ENCODE data around the gene LSS.
A peak's percentile ranks its signal among the peaks of the same experiment; 100 is the strongest.
"Not testable (repeated sequence)": the region's sequence is repeated elsewhere in the genome, so short reads cannot be mapped to it uniquely, and the experiment has no call there.

The LSS gene

DNA sequence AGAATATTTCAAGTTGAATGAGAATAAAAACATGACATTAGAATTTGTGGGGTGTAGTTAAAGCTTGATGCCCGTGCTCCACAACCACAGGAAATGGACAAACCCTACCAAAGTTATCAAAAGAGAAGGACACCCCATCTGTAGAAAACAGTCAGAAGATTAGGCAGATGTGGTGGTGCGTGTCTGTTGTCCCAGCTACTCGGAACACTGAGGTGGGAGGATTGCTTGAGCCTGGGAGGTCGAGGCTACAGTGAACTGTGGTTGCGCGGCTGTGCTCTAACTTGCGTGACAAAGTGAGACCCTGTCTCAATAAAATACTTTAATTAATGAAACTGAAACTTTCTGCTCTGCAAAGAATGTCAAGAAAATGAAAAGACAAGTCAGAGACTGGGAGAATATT is 42.9 kb downstream of the LSS start:
- no peak for DNase-seq (ENCODE audit: low read depth)

DNA sequence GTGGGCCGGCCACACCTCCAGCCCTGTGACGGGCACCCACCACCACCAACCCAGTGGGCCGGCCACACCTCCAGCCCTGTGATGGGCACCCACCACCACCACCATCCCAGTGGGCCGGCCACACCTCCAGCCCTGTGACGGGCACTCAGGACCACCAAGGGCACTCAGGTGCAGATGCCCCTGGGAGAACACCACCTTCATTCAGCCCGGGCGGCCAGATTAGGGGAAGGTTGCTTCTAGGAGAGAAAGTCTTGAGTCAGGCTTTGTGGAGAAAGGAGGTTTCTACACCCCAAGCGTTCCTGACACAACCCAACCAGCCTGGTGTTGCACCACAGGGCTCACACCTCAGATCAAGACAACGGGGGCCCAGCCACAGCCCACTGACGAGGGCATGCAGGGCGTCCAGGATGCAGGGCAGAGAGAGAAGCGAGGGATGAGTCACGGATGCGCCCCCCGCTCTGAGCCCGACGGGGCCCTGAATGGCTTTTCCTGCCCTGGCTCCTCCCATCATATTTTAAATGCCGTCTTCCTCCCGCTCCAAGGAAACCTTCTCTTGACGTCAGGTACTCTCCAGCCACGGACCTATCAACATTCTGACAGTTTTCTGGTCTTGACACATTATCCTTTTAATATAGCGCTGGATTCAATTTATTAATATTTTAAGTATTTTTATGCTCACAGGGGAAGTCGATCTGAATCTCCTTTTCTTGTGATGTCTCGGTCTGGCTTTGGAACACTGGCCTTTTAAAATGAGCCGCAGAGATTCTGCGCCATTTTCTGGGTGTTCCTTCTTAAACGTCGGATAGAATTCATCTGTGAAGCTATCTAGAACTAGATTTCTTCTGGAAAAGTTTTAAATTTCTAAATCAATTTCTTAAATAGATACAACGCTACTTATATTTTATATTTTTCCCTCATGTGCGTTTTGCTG is 43.7 kb downstream of the LSS start:
- peak; percentile 68 for DNase-seq (ENCODE audit: low read depth)

DNA sequence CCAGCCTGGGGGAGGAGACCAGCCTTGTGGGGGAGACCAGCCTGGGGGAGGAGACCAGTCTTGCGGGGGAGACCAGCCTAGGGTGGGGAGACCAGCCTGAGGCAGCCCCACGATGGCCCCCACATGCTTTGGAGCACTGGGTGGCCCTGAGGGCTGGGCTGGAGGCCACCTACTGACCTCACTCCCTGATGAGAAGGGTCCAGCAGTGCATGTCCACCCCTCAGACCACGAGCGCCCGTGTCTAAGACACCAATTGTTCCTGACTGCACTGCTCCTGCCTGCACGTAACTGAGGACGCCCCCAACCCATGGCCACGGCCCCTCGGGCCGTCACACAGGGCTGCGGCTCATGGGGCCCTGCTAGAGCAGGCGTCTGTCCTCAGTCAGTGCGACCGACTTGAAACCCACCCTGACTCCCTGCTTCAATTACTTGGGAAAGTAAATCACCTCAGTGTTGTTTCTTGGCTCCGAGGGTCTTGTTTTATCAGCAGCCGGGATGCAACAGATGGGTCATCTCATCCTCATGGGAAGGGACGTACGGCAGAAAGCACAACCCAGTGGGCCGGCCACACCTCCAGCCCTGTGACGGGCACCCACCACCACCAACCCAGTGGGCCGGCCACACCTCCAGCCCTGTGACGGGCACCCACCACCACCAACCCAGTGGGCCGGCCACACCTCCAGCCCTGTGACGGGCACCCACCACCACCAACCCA is 44.5 kb downstream of the LSS start, which contains the start of gene SPATC1L:
Gene SPATC1L, minus strand, starts transcription at position 550 of the 715 bp plus-strand sequence. CDS start 1,643 bp downstream, outside the sequence.
- peak; percentile 68 for DNase-seq (ENCODE audit: low read depth)

DNA sequence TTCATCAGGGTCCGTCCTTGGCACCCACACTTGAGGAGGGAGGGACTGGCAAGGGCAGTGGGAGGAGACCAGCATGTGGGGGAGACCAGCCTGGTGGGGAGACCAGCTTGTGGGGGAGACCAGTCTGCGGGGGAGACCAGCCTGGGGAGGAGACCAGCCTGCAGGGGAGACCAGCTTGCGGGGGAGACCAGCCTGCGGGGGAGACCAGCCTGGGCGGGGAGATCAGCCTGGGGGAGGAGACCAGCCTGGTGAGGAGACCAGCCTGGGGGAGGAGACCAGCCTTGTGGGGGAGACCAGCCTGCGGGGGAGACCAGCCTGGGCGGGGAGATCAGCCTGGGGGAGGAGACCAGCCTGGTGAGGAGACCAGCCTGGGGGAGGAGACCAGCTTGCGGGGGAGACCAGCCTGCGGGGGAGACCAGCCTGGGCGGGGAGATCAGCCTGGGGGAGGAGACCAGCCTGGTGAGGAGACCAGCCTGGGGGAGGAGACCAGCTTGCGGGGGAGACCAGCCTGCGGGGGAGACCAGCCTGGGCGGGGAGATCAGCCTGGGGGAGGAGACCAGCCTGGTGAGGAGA is 45.2 kb downstream of the LSS start:
- DNase-seq (ENCODE audit: low read depth), result not testable (repeated sequence)

DNA sequence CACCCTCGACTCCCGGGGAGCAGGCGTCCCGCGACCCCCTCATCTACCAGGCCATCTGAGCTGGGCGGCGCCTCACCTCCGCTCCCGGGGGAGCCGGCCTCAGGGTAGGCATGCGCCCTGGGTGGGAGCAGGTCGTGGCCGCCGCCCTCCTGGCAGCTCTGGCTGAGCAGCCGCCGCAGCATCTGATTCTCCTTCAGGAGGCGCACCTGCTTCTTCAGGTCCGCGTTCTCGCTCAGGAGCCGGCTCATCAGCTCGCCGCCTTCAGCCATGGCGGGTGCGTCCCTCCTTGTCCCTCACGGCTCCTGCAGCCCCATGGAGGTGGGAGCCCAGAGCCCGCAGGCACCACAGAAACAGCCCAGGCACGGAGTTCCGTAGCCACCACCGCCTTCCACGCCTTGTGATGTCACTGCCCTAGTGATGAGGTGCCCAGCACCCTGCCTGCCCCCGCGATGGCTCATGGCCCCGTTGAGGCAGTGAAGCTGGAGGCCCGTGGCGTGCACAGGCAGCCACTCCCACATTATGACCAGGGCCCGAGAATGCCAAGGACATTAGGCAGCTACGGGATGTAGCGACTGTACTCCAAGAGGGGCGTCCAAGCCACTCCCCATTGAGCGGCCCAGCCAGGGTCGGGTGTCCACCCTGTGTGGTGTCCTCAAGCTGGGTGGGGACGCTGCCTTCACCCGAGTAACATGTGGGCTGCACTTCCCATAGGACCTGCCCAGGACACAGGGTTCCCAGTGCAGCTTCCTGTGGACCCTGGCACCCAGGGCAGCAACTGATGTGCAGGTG is 45.8 kb downstream of the LSS start:
- no peak for DNase-seq (ENCODE audit: low read depth)

DNA sequence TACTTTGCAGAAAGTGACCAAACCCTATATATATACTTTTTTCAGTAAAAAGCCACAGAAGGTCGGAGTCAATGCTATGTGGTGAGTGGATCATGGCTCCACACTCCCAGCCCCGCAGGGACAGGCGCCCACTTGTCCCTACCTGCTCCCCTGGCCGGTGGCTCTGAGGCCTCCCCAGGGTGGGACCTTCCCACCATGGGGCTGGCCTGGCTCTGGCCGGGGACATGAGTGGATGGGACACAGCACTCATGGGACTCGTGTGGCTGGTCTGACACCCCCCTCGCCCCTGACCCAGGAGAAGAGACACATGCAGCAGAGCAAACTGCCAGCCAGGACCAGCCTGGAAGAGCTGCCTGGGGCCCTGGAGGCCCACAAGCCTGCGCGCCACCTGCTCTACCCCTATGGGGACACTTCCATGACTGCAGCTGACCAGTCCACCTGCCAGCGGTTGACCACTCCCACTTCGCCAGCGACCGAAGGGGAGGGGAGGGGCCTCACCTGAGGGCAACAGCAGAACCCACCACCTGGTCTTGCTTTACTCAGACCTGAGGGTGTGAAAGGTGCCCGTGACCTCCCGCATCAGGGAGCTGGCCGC is 46.5 kb downstream of the LSS start:
- DNase-seq (ENCODE audit: low read depth), result no peak

DNA sequence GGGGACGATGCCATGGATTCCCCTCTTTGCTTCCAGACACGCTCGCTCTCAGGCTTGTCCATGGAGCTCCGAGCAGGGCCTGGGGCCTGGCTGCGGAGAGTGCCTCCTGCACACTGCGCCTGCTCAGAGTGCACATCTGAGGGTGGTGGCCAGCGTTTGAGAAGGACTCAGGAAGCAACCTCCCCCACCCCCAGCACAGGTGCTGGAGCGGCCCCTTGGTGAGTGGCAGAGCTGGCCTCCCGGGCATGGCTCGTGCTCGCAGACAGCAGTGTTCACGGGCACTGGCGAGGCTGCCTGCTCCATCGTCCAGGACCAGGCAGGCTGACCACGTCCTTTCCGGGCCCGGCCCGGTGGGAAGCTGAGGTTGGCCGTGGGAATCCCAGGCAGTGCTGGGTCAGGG is 47.1 kb downstream of the LSS start:
- DNase-seq (ENCODE audit: low read depth), result no peak

DNA sequence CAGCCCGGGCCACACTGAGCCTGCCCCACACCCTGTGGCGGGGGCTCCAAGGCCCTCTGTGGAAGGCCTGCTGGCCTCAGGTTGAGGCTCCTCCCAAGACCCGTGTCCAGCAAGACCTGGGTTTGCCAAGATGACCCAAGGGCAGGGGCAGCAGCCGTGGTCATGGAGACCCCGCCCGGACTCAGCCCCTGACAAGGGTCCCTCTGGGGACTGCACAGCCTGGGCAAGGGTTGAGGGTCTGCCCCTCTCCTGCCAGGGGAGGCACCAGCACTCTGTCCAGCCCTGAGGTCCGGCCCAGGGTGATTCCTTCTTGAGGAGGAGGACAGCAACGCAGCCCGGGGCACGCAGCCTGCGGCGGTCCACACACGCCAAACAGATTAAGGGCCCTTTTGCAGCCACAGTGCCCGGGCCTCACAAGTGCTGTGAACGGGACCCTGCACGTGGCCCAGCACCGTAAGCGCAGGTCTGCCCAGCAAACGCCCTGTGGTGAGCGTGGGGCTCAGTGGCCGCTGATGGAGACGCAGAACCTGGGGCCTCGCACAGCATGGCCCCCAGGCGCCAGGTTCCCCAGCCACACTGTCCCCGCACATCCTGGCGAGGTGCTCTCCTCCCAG is 47.7 kb downstream of the LSS start:
- DNase-seq (ENCODE audit: low read depth), result no peak

DNA sequence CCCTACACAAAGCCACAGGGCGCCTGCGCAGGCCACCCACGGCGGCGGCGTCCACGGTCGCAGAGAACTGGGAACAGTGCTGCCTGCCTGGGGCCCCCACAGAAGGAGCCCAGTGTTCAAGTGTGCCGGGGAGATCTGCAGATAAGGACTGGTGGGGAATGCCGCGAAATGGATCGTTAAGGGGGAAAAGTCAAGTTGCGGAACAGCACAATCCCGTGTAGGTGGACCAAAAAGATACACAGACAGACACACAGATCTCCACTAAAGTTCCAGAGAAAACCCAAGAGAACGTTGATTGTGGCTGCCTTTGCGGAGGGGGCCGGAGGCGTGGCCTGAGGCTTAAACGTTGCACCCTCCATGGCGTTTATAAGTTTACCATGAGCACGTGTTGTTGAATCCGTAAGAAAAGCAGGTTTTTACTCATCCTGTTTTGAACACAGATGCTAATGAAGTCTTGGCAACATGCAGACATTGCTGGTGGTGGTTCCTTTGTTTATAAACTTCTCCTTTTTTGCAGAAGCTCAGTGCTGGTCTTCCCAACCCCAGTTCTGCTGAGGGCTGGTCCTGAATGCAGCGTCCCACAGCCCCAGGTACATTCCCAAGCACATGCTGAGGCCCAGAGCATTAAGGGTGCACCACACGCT is 48.4 kb downstream of the LSS start:
- no peak for DNase-seq (ENCODE audit: low read depth)

DNA sequence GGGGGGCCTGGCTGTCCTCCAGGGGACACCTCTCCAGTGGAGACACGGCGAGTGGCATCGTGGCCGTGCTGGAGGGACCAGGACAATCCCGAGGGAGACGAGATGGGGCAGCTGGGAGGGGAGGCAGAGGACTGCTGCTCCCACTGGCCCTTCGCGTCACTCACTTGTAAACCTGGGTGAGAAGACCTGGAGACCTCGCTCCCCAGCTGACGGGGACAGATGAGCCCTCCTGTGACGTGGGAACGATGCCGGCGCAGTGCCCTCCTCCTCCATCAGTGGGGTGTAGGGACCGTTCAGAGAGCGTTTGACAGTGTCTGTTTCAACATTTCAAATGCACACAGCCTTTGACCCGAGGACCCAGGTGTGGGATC is 48.9 kb downstream of the LSS start:
- no peak for DNase-seq (ENCODE audit: low read depth)

DNA sequence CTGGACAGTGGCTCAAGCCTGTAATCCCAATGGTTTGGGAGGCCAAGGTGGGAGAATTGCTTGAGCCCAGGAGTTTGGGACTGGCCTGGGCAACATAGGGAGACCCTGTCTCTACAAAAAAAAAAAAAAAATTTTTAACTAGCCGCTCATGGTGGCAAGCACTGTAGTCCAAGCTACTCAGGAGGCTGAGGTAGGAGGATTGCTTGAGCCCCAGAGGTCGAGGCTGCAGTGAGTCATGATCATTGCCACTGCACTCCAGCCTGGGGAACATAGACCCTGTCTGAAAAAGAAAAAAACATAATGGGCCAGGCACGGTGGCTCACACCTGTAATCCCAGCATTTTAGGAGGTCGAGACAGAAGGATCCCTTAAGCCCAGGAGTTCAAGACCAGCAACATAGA is 49.6 kb downstream of the LSS start:
- DNase-seq (ENCODE audit: low read depth), result no peak

DNA sequence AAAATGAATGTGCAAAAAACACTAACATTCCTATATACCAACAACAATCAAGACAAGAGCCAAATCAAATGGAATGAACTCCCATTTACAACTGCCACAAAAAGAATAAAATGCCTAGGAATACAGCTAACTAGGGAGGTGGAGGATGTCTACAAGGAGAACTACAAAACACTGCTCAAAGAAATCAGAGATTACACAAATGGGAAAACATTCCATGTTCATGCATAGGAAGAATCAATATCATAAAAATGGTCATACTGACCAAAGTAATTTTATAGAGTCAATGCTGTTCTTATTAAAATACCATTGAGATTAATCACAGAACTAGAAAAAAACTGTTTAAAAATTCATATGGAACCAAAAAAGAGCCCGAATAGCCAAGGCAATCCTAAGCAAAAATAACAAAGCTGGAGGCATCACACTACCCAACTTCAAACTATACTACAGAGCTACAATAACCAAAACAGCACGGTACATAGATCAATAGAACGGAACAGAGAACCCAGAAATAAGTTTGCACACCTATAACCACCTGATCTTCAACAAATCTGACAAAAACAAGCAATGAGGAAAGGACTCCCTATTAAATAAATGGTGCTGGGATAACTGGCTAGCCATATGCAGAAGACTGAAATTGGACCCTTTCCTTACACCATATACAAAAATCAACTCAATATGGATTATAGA is 52.0 kb downstream of the LSS start:
- DNase-seq (ENCODE audit: low read depth), result not testable (repeated sequence)

DNA sequence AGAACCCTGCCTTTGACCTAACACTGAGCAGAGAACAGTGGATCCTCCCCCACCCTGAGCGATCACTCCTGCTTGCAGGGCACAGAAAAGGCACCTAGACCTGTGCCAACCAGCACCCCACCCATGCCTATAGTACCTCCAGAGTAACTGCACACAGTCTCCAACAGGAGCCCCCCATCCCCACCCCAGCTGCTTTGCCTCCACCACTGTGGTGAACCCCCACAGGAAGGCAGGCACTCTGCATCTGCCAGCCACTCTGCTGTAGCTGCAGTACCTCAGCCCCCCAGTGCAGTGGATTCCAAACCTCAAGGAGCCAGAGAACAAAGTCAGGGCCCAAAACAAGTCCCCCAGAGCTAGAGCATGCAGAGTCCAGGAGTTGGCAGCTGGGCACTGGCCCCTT is 55.0 kb downstream of the LSS start:
- DNase-seq (ENCODE audit: low read depth), result no peak

DNA sequence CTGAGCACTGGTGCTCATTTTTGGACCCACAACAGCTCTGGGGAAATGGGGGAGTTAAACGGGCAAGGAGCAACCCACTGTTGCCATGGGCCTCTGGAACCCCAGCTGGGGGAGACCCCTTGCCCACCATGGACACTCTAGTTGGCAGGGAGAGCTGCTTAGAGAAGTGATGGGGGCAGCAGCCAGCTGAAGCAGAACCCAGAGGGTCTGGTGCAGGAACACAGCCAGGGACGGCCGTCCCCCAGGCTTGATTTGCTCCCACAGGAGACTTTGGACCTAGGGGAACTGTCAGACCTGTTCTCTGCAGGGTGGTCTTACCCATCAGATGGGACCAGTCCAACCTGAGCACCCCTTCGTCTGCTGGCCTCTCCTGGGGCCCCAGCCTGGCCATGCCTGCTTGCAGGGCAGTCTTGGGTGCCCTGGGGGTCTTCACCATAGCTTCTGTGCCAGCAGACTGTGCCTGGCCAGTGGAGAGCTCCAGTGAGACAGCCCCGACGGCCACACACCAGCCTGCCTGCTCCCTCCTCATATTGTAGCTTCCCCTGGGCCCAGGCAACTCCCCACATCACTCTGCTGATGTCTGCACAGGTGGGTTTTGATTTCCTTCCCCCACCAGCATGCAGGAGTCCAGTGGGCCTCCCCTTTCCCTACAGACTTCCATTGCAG is 55.6 kb downstream of the LSS start:
- no peak for DNase-seq (ENCODE audit: low read depth)

DNA sequence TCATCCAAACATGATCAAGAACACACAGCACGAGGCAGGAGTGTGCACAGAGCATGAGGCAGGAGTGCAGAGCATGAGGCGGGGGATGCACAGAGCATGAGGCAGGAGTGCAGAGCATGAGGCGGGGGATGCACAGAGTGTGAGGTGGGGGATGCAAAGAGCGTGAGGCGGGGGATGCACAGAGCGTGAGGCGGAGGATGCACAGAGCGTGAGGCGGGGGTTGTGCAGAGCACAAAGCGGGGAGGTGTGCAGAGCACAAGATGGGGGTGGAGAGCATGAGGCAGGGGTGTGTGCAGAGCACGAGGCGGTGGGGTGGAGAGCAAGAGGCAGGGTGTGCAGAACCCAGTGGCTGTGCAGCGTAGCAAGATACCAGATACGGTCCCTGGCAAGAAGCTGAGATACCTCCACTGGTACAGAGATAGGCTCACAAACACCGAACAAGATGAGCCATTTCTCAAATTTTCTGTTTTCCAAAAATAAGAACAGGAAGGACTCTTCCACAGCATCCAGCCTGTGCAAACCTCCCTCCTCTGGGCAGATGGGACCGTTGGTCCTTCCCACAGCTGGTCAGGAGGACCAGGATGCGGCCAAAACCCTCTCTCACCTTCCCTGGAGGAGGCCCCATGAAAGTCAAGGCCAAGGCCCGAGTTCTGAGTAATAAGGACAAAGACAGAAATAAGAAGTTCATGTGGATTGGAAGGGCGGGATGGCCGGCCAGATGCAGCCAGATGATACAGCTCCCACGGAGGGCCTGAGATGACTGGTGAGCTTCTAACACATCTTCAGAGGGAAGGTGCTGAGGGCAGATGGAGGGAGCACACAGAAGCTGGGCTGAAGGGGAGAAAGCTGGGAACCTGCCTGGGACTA is 56.3 kb downstream of the LSS start:
- no peak for DNase-seq (ENCODE audit: low read depth)

DNA sequence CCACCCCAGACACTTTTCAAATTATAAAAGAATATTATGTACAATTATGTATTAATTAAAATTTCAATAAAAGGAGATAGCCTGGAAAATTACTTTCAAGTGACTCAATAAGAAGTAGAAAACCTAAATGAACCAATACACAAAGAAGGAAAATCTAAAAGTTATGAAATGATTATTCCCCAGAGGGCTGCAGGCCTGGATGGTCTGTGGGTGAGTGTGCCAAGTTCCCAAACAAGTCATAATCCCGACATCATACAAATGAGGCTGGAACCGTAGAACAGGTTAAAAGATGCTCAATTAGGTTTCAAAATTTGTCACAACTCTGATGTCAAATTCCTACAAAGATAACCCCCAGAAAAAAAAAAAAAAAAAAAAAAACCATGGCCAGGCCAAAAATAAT is 57.0 kb downstream of the LSS start:
- no peak for DNase-seq (ENCODE audit: low read depth)

DNA sequence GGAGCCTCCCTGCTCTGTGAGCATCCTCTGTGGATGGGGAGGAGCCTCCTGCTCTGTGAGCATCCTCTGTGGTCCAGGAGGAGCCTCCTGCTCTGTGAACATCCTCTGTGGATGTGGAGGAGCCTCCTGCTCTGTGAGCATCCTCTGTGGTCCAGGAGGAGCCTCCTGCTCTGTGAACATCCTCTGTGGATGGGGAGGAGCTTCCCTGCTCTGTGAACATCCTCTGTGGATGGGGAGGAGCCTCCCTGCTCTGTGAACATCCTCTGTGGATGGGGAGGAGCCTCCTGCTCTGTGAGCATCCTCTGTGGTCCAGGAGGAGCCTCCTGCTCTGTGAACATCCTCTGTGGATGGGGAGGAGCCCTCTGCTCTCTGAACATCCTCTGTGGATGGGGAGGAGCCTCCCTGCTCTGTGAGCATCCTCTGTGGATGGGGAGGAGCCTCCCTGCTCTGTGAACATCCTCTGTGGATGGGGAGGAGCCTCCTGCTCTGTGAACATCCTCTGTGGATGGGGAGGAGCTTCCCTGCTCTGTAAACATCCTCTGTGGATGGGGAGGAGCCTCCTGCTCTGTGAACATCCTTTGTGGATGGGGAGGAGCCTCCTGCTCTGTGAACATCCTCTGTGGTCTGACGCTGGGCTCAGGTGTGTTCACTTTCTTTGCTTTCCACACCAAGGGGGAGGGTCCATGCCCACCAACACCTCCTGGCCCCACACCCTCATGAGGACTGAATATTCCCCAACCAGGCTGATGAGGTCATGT is 58.0 kb downstream of the LSS start:
- not testable (repeated sequence) for DNase-seq (ENCODE audit: low read depth)

Measured in ELR (cell line).